ENCODE measurements around the gene HOXA13.

Gene HOXA13

GRCh38 chr7:27181795-27182275 lies 18.1 kb downstream of the HOXA13 start:
- no peak for DNase-seq (ENCODE audit: low read depth in 2 of 2)

DNA sequence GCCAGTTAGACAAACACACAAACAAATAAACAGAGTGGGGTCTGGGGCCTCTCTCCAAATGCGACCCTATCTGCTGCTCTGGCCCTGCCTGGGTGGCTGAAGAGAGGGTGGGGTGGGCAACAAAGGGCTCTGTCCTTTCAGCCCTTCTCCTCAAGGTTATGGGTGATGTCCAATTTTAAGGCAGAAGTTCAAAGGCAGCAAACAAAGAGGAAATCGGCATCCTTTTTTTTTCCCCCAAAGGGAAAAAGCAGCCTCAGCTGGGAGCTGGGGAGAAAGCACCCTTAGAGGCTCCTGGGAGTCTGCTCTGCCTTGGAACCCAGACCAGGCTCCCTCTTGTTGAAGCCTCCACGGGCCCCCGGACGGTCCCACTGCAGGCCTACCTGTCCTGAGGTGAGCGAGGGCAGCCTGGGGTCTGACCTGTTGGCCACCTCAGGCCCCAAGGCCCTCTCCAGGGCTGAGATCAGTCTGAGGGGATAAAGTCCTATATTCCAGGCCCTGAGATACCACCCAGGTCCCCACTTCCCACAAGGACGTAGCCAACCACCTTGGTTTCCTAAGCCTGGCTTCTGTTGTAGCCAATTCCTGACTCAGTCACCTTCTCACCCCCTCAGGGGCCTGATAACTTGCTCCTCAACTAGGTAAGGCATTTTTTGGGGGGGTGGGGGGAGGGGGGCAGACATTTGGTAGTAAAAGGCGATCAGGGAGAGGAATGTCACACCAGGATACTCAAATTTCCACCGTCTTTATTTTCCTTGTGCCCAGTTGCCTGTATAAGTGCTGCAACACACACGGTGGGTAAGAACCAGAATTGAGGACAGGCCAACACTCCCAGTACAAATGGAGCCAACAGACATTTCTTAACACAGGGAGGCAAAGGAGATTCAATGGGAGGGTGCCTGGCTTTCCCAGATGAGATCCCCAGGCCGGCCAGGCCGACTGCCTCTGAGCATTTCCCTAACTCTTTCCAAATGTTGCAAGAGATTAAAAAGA lies 19.2 kb downstream of the HOXA13 start:
- no peak for DNase-seq (ENCODE audit: low read depth in 2 of 2)

GRCh38 chr7:27179503-27180430 lies 20.1 kb downstream of the HOXA13 start:
- DNase-seq (ENCODE audit: low read depth in 2 of 2) = peak; percentile 37 to 59

DNA sequence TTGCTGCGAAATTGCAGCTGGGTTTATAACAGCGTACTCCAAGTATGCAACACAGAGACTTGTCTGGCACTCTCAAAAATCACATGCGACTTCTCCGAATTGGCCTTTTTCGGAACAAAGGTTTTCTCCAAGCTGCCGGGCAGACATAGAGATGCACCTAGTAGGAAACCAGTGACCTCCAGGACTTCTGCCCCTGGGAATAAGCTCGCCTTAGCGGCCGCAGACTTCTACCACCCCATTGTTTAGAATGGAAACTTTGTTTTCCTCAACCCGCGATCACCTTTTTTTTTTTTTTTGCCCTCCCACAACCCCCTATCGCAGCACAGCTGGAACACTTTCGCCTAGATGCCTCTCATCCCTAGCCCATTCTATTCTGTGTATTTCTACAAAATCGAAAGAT lies 20.9 kb downstream of the HOXA13 start:
- no peak for DNase-seq (ENCODE audit: low read depth in 2 of 2)

GRCh38 chr7:27178366-27178765 lies 21.5 kb downstream of the HOXA13 start:
- DNase-seq (ENCODE audit: low read depth in 2 of 2) = no peak

- no peak for DNase-seq (ENCODE audit: low read depth in 2 of 2)
Measured at GRCh38 chr7:27177795-27178320, 22.0 kb downstream of the HOXA13 start.

DNA sequence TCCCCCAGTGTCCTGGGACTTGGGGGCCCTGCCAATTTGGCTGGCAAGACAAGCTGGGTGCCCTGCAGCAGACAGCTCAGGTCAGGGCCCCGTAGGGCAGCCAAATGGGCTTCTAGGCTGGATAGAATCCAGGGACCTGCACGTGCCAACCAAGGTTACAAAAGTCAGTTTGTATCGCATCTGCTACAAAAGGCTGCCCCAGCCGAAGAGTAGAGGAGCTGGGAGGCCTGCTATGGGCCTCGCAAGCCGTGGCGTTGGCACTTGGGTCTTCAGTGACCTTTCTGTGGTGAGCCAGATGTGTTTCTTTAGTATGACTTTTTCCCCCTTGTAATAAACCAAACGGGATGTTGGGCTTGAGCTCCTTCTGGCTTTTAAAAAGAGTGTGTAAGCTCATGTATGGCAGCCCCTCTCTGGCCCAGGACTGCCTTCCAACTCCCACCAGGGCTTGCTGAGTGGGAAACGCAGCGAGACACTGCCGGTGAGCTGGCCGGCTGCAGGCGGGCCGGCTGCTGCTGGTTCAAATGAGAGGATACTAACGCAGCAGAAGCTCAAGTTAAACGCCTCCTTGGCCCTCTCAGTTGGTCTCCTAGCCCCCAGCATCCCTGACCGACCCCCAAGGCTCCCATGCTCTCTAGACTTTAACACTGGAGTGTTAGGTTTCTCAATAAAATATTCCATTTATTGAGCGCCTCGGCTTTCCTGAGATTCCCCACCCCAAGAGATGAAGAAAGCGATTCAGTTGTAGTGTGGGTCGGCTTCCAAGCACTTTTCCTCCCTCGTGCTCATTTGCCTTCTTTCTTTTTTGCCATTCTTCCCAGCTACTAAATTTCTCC lies 22.7 kb downstream of the HOXA13 start:
- DNase-seq (ENCODE audit: low read depth in 2 of 2) = no peak

GRCh38 chr7:27176524-27176845 lies 23.4 kb downstream of the HOXA13 start:
- DNase-seq (ENCODE audit: low read depth in 2 of 2) = no peak

- no peak for DNase-seq (ENCODE audit: low read depth in 2 of 2)
Measured at GRCh38 chr7:27175626-27176523, 24.0 kb downstream of the HOXA13 start.

DNA sequence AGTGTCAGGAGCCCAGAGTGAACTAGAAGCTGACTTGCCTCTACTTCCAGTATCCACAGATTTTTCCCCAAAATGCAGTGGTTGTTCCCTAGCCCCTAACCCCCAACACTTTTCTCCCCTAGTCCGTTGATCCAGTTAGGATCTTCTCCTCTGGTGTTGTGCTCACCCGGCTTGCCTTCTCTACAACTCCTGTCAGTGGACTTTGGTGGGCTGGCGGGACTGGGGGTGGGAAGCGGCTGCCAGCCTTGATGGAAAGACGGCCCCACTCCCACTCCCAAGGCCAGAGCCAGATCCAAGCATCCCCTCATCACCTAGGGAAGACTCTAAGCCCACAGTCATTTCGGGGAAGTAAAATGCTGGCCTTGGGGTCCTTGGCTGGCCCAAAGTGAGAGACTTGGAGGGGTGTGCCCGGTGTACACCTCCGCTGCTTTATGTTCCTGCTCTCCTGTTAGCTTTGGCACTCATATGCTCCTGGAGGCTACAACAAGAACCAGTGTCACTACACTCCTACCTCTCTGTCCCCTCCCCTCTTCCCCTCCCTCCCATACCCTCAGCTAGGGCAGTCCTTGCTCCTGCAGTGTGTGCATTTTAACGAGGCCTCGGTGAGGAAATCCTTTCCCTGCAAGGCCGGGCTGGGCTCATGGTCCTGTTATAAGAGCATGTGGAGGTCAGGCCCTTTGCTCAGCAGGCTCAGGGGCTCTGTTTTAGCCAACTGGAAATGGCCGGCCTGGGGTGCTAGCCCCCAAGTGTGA lies 24.8 kb downstream of the HOXA13 start:
- no peak for DNase-seq (ENCODE audit: low read depth in 2 of 2)

DNA sequence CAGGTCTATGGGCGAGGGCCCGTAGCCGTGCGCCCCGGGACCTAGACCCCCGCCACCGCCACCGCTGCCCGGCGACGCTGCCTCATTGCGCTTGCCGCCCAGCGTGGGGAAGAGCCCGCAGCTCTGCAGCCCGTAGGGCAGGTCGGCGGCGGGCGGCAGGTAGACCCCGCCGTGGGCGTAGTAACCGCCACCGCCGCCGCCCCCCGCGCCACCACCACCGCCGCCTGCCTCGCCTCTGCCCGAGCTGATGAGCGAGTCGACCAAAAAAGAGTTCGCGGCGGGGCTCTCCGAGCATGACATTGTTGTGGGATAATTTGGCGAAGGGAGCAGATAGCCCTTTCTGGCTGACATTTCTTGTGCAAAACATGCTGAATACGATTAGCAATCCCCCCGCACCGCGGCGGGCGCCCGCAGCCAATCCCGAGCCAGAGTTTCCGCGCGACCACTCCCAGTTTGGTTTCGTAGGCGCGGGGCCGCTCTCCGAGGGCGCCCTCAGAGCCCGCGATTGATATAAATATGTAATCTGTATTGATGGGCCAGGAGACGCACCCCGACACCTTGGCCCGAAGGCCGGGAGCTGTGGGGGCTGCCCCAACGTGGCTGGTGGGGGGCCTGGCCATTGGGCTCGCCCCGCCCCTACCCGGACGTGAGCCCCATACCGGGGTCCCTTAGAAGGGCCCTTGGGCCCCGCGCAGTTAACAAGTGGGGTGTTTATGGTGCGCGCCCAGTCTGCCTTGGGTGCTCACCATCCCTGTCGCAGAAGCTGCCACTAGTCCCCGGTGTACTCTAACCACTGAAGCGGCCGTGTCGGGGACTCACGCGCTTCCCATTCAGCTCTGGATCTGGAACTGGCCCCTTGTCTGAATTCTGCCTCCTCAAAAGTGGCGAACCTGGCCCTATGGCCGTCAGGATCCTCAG lies 25.7 kb downstream of the HOXA13 start, which contains the start of gene HOXA10:
TSS of gene HOXA10 (minus strand) at position 365 of the 918 bp plus-strand sequence. CDS start at position 351, 14 bp downstream.
- no peak for DNase-seq (ENCODE audit: low read depth in 2 of 2)

- DNase-seq (ENCODE audit: low read depth in 2 of 2) = no peak
Measured at GRCh38 chr7:27173511-27173955, 26.4 kb downstream of the HOXA13 start.

- DNase-seq (ENCODE audit: low read depth in 2 of 2) = no peak
Measured at GRCh38 chr7:27172823-27173510, 26.9 kb downstream of the HOXA13 start.

DNA sequence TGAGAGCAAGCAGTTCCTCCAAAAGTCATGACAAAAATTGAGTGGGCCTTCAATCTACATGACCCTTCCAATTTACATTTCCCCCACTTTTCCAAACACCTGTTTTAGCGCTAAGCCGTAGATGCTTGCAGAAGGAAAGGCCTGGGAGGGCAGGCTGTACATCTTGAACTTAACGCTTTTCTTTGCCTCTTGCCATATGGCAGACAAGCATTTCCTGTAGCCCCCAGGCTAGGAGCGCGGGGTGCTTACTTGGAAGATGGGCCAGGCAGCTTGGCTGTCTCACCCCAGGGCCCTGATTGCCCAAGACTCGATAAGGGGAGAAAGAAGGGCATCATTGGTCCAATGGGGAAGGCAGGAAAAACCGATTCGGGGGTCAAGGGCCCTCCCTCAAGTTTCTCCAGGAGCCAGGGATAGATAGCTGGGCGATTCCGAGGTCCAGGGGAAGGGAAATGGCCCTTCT lies 27.5 kb downstream of the HOXA13 start:
- no peak for DNase-seq (ENCODE audit: low read depth in 2 of 2)

DNA sequence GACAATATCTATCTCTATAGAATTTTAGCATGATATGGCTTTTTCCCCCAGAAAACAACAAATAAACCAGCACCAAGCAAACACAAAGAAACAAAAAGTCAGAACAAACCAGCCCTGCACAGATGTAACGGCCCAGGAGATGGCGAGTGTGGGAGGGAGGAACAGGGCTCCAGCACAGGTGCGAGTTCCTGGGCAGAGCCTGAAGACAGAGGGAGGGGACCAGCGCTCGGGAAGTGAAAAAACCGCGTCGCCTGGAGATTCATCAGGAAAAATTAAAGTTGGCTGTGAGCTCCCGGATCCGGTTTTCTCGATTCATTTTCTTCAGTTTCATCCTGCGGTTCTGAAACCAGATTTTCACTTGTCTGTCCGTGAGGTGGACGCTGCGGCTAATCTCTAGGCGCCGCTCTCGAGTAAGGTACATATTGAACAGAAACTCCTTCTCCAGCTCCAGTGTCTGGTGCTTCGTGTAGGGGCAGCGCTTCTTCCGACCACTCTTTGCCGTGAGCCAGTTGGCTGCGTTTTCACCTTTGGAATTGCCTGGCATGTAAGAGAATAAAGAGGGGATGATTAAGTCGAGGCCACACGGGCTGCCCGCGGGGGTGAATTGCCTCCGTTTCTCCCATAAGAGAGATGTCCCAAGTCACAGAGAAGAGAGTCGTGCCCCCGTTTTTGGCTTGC lies 28.1 kb downstream of the HOXA13 start:
- DNase-seq (ENCODE audit: low read depth in 2 of 2) = no peak

- no peak for DNase-seq (ENCODE audit: low read depth in 2 of 2)
Measured at GRCh38 chr7:27171325-27171636, 28.6 kb downstream of the HOXA13 start.
